HG03196 (cell line): ENCODE measurements around the gene WTAP.
"Not testable (repeated sequence)": the region's sequence is repeated elsewhere in the genome, so short reads cannot be mapped to it uniquely, and the experiment has no call there.

Experiments
- ATAC-seq: cut with Tn5 transposase; IDR thresholded peaks from one replicate; pipeline ENCODE4 v1.9.1; 2021; ENCODE audit not compliant: unreplicated experiment

Gene WTAP

DNA sequence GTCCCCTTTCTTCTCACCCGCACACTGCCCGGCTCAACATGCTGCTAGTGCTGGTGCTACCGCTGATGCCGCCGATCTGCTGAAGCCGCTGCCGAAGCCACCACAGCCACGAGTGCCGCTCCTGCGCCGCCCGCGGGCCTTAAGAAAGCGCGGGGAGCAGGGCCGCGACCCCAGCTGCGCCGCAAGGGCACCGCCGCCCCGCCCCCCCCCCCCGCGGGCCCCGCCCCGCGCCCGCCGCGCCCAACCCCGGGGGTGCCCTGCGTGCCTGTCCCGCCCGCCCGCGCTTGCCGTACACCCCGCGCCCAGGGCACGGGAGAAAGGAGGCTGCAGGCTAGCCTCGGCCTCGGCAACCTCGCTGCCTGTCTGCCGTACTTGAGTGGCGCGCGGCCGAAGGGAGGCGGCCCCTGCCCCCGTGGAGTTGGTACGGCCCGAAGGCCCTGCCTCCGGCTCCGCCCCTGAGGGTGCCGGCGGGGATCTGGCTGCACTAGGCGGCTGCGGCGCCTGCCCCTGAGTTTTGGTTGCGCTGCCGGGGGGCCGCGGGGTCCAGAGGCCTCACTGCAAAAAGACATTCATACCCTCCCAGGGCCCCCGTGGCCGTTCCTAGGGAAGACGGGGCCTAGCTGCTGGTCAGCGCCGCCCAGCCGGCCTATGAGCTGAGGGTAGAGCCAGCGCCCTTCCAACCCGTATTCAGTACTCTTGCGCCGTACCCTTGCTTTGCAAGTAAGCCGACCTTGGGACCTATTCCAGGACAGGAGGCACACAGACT lies 34.0 kb upstream of the WTAP start, which contains the start of gene SOD2:
SOD2 (minus strand) TSS at position 114 of the 766 bp plus-strand sequence; CDS start at position 40, 74 bp downstream.
- peak; percentile 78 for ATAC-seq

DNA sequence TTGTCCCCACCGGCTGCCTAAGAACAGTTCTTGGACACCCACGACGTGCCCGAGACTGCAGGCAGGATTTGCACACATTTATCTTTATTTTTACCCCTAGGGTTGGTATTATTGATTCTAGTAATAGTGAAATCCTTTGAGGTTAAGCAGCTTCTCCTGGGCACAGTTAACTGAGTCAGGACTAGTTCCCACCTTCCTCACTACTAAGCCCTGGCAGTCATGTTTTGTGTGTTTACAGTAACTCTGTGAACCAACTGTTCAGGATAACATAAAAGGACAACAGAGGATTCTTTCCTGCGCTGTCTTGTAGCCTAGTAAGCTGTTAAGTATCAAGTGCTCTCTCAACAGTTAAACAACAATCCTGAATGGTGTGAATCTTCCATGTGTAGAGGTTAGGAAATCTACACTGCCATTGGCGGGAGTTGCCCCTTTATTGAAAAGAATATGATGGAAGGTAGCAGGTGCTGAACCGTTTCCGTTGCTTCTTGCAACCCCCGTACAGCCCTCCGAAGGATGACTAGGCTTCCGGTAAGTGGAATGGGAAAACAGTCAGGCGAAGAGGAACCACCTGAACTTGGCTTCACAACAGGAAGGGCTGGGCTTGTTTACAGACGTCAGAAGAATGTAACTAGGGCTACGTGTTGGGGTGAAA lies 33.3 kb upstream of the WTAP start:
- ATAC-seq: no peak

DNA sequence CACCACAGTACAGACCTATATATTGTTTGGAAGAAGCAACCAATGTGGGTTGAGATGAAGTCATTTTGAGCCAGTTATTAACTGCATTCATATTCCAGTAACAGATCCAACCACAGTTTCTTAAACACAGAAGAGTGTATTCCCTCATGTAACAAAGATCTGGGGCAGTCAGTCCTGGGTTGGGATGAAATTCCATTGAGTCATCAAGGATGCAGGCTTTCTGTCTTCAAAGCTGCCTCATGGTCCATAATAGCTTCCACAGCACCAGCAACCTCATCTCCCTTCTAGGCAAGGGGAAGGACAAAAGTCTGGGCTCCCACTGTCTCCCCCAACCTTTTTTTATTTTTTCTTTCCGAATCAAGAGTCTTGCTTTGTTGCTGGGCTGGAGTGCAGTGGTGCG lies 31.3 kb upstream of the WTAP start:
- ATAC-seq: no peak

DNA sequence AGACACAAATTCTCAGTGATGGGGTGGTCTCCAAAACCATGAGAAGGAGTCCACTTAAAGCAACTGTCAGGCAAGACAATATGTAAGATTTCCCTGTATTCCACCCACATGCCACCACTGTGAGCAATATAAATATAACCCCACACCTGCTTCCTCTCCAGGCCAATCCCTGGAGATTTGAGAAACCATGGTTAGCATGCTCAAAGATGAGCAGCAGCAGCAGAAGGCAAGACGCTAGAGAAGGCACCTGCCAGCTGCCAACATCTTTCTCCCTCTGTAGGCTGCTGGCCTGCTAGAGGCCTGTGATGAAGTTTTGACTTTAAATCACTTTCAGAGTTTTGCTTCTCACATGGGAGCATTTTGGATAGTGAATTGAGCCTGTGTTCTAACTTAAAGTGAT lies 26.3 kb upstream of the WTAP start:
- ATAC-seq: no peak

DNA sequence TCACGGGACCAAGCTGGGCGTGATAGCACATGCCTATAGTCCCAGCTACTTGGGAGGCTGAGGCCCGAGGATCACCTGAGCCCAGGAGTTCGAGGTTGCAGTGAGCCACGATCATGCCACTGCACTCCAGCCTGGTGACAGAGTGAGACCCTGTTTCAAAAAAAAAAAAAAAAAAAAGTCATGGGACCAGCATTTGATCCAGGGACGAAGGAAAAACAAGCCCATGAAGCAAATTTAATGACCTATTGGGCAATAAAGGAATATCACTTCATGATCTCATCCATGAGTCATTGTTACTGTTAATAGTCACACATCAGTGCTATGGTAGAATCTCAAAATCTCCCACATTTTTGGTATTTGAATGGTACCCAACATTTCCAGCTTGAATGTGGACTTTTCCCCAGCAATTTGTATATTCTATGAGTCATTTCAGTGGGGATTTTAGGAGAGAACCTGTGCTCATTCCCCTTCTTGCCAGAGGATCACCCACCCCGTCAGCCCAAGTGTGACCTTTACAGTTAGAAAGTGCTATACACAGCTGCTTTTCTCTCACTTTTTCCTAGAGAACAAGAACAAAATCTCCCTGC lies 25.8 kb upstream of the WTAP start:
- no peak for ATAC-seq

DNA sequence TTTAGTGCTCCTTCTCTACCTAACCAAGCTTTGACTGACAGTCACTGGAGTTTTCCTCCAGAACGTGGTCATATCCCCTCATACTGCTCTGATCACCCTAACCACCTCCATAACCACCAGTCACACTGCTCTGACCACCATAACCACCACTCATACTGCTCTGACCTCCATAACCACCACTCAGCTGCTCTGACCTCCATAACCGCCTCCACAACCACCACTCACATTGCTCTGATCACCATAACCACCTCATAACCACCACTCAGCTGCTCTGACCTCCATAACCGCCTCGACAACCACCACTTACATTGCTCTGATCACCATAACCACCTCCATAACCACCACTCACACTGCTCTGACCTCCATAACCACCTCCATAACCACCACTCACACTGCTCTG lies 16.7 kb upstream of the WTAP start:
- not testable (repeated sequence) for ATAC-seq

DNA sequence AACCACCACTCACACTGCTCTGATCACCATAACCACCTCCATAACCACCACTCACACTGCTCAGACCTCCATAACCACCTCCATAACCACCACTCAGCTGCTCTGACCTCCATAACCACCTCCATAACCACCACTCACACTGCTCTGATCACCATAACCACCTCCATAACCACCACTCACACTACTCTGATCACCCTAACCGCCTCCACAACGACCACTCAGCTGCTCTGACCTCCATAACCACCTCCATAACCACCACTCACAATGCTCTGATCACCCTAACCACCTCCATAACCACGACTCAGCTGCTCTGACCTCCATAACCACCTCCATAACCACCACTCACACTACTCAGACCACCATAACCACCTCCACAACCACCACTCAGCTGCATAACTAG lies 14.9 kb upstream of the WTAP start:
- not testable (repeated sequence) for ATAC-seq

DNA sequence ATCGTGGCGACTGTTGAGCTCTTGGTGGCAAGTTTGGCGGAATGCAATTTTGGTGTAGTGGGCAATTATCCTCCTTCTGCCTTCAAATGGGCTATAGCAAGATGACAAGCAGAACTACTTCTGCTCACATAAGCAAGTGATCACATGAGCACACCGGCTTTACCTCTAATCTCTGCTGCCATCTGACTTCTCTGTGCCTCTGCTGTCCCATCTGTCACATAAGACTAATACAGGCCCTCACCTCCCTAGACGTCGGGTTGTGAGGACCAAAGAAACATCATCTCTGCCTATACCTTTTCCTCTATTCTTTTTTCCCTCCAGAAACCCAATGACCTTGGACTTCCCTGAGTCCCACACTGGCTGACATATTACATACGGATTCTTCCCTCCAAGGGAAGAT lies 13.3 kb upstream of the WTAP start:
- no peak for ATAC-seq

DNA sequence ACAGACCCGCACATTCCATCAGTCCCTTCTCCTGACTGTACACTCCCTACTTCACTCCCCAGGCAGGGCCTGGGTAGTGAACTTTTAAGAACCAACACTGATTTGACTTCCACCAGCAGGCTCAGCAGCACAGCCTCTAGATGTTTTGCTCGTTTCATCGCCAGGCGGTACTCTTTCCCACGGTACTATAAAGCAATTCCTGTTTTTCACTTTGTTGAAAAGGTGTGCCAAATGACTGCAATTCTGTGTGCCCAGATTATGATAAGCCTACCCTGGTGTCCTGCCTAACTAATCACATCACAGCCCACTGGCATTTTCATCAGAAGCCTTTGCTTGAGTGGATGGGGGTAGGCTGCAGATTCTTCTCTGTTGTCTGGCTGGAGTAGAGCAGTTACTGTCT lies 12.9 kb upstream of the WTAP start:
- ATAC-seq: no peak

DNA sequence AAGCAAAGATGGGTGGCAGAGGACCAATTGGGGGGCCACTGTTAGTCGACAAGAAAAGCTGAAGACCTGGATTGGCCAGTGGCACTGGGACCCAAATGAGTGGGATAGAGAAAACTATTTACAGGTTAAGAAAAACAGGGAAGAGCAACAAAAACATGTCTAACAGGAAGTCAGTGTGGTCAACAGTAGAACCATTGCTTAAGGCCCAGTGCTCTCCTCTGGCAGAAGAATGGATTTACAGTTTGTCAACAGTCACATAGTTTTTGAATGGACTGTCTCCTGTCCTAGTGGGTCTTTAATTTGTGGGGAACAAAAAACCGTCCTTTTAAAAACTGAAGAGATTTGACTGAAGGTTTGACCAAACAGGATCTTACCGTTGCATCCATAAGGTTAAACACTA lies 12.1 kb upstream of the WTAP start:
- no peak for ATAC-seq

DNA sequence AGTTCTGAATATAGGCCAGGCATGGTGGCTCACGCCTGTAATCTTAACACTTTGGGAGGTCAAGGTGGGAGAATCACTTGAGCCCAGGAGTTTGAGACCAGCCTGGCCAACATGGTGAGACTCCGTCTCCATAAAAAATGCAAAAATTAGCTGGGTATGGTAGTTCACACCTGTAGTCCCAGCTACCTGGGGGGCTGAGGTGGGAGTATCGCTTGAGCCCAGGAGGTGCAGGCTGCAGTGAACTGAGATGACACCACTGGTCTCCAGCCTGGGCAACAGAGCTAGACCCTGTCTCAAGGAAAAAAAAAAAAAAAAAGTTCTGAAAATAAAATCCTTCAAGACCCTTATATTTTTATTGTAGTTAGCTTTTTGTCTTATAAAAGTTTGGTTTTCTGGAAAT lies 11.7 kb upstream of the WTAP start:
- no peak for ATAC-seq

DNA sequence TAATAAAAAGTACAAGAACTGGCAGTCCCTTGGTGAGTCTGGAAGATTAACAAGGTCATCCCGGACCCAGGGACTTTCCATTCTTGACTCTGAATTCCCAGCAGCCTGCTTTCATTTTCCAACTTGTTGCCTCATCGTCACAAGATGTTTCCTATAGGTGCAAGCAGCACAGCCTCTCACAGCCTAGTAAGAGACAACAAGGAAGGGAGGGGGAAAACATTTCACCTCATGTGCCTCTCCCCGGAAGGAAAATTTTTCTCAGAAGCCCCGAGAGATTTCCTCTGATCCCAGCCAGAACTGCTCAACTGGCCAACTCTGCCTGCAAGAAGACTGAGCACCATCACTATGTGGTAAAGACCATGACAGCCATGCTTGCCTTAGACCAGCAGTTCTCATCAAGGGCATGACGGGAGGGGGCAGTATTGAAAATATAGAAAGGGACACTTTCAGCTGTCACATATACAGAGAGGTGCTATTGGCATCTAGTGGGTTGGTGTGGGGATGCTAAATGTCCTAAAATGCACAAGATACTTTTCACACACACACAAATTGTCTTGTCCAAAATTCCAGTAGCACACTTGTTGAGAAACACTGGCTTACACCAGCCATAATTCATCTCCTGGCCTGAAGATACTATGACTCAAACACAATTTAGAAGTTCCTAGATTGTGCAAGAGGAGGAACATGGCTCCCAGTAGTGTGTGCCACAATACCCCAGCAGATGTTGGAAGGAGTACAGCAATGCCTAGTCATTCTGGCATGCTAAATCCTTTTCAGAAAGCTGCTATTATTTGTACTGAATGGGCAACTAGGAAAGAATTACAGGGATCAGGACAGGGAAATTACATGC lies 10.8 kb upstream of the WTAP start:
- ATAC-seq: no peak

DNA sequence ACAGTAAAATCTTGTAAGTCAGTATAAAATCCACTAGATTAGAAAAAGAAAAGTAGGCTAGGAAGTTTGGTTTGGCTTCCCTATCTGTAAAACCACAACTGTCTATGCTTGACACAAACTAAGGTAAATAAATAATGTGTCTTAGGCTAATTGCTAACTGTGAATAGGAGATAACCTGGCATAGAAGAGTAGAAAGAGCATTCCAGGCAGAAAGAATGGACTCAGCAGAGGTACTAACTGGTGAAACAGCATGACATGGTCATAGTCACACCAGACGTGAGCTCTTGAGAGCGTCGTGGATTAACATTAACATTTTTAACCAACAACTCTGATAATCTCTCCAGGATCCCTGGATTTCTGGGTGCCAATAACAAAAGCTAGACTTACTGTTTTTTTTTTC lies 8.7 kb upstream of the WTAP start:
- no peak for ATAC-seq

DNA sequence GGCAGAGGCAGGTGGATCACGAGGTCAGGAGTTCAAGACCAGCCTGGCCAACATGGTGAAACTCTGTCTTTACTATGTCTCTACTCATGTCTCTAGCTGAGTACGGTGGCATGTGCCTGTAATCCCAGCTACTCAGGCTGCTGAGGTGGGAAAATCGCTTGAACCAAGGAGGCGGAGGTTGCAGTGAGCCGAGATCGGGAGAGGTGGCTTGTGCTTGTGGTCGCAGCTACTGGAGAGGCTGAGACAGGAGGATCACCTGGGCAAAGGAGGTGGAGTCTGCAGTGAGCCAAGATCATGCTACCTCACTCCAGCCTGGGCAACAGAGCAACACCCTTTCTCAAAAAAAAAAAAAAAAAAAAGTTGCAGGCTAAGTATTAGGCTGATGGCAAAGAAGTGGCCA lies 8.0 kb upstream of the WTAP start:
- ATAC-seq: no peak

DNA sequence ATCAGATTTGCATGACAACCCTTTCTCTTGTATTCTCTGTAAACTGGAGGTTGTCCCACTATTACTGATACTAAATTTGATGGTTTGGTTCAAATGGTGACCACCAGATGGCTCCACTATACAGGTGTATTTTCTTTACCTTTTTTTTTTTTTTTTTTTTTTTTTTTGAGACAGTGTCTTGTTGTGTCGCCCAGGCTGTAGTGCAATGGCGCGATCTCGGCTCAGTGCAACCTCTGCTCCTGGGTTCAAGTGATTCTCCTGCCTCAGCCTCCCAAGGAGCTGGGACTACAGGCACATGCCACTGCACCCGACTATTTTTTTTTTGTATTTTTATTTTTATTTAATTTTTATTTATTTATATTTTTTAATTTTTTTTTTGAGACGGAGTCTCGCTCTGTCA lies 6.6 kb upstream of the WTAP start:
- no peak for ATAC-seq

DNA sequence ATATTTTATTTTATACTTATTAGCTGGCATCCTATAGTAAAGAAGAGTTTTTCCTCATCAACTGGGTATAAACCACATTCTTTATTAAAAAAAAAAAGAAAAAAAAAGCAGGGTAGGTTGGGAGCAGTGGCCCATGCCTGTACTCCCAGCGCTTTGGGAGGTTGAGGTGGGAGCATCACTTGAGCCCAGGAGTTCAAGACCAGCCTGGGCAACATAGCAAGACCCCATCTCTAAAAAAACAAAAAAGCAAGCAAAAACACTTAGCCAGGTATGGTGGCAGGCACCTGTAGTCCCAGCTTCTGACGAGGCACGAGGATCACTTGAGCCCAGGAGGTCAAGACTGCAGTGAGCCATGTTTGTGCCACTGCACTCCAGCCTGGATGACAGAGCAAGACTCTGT lies 5.3 kb upstream of the WTAP start:
- ATAC-seq: not testable (repeated sequence)

DNA sequence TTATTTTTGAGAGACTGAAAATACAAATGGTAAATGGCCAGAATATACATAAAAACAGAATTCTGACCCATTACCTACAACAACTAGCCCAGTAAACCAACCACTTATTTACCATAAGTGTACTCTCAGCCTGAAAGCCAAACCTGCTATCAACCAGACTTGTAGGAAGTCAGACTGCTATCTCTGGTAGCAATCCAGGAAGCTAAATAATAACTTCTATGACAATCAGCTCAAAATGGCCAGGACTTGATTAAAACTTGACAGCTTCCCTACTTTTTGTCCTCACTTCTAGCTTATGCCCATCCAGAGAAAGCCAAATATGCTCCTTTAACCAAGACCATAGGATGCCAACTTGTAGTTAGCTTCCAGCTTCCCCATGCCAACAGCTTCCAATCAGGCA lies 4.7 kb upstream of the WTAP start:
- ATAC-seq: no peak

DNA sequence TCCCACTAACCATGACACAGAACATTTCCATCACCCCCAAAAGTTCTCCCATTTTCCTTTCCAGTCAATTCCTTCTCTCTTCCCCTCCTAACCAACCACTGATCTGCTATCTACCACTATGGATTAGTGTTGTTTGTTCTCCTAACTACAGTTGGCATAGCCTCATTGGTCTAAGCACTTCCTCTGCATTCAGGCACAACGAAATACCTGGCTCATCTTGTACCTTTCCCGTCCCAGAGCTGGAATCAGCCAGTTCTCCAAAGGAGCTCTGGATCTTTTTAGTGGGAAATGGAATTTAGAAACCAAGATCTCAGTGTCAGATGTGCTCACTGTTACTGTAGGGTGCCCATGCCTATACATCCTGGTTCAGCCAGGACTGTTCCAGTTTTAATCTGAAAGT lies 4.0 kb upstream of the WTAP start:
- ATAC-seq: no peak

DNA sequence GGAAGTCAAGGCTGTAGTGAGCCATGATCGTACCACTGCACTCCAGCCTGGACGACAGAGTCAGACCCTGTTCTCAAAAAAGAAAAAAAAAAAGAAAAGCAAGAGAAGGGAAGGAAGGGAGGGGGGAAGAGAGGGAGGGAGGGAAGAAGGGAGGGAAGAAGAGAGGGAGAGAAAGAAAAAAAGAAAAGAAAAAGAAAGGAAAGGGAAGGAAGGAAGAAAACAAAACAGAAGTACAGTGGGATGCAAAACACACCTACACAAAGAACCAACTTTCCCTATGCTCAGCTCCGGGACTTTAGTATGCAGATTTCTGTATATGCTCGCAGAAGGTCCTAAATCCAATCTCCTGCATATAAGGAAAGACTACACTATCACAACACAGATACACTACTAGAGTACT lies 2.5 kb upstream of the WTAP start:
- ATAC-seq: no peak

DNA sequence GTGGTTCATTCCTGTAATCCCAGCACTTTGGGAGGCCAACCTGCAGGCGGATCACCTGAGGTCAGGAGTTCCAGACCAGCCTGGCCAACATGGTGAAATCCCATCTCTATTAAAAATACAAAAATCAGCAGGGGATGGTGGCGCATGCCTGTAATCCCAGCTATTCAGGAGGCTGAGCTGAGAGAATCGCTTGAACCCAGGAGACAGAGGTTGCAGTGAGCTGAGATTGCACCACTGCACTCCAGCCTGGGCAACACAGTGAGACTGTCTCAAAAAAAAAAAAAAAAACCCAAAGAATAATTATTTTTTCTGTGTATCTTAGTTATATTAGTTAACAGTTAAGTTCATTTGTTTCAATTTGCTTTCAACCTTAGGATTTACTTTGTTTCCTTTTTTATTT lies 2.1 kb upstream of the WTAP start:
- ATAC-seq: not testable (repeated sequence)

DNA sequence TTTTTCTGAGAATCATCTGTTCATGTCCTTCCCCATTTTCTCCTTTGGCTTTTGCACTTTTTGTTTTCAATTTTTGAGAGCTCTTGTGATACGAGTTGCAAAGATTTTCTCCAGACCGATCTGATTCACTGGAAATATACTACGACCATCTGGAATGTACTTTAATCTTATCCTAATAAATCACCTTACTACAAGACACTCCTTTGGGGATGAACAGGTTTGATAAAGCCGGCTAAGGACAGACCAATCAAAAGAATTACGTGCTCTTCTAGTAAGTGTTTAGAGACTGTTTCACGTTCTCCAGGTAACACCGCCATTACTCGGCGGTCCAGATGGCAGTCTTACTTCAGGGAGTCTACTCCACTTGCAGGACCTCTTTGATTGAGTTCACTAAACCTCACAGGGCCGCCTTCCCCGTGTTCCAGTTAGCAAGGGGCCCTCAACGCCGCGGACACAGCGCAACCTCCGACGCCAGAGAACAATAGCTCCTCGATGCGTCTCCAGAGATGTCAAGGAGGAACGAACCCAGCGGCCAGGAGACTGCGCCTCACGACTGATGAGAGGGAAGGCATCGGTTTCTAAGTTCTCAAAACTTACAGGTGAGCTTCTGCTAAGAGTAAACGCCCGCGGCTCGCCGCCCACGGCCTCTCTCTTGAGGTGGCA lies 920 bp upstream of the WTAP start:
- peak; percentile 26 for ATAC-seq
